K562 (cell line): ENCODE results near the gene ALG13. TPM values are rescaled to one million over a fixed set of nuclear protein-coding genes. Genes with fewer than 3 reads are reported as not detected.

Experiments used
- ATAC-seq: fragments of 200-7000 bp; cut with Tn5 transposase; 3 replicates; pipeline ENCODE4 v1.9.1; 2020; ENCODE audit warnings: moderate library complexity
- Bru-seq: library from RNA; stranded (reverse); fragments of 400-500 nt; gene quantifications from one replicate; lab custom pipeline; 2021; lab: Mats Ljungman, UMichigan
- BruChase-seq, 2 experiments: library from RNA; stranded (reverse); fragments of 400-500 nt; gene quantifications; one replicate each; lab custom pipeline; 2021; lab: Mats Ljungman, UMichigan
- BruUV-seq: library from RNA; stranded (reverse); fragments of 400-500 nt; replicated peaks from 2 replicates; lab custom pipeline; 2021; lab: Mats Ljungman, UMichigan
- CTCF ChIA-PET: fragments of 300-600 bp; formaldehyde crosslinking; extraction: SDS; loops from one replicate; lab custom pipeline; 2021; ENCODE audit warnings: low intra/inter-chr PET ratio; lab: Yijun Ruan, JAX
- POLR2A ChIA-PET: fragments of 300-600, 350-650 bp; sonication (Branson Sonifier 250); formaldehyde crosslinking; extraction: SDS; loops from one replicate; lab custom pipeline; 2021; ENCODE audit warnings: antibody characterized with exemption, inconsistent platforms; lab: Yijun Ruan, JAX
- DNase-seq, 4 experiments: peaks; one replicate each; pipeline versions ENCODE4 v3.0.0 to v3.0.0-alpha.2; 2011 to 2018; ENCODE audit warnings: low spot score in 3 of 4, mixed read lengths in 3 of 4; ENCODE audit errors: extremely low read depth in 1 of 4
- FAIRE-seq: peaks from 2 replicates; lab custom pipeline; 2011; peaks lifted over from hg19 to GRCh38; lab: Jason Lieb, UNC
- H2AFZ ChIP-seq: 2 replicates; pipeline ENCODE4 v1.6.0; 2011; ENCODE audit warnings: low read depth, low read length, control low read depth, inconsistent platforms
- H3K27ac ChIP-seq: fragments of 200-600 bp; 3 replicates; pipeline ENCODE4 v1.8.0; 2011; ENCODE audit warnings: low read depth, mild to moderate bottlenecking, control low read depth, inconsistent platforms, low read length, moderate library complexity, mixed read lengths; ENCODE audit errors: extremely low read depth
- H3K27me3 ChIP-seq, 2 experiments: fragments of 300-600 bp in 1 of 2; 2 replicates in 1 of 2; 3 replicates in 1 of 2; pipeline versions ENCODE4 v1.6.0 to v1.8.0; 2011; ENCODE audit warnings: inconsistent platforms in 2 of 2, low read length in 2 of 2, mild to moderate bottlenecking in 1 of 2, mixed read lengths in 1 of 2, moderate library complexity in 1 of 2; ENCODE audit not compliant: control insufficient read depth in 2 of 2, insufficient read depth in 2 of 2
- H3K36me3 ChIP-seq: fragments of 300-600 bp; 3 replicates; pipeline ENCODE4 v1.8.0; 2011; ENCODE audit warnings: mild to moderate bottlenecking, low read length, inconsistent platforms; ENCODE audit not compliant: control insufficient read depth, insufficient read depth
- H3K4me1 ChIP-seq, 2 experiments: fragments of 200-600 bp in 1 of 2; replicated peaks in 1 of 2; 2 replicates in 1 of 2; 3 replicates in 1 of 2; pipeline versions ENCODE4 v1.5.1 to v1.8.0; 2011; ENCODE audit warnings: inconsistent platforms in 2 of 2, low read length in 2 of 2, mild to moderate bottlenecking in 1 of 2, mixed read lengths in 1 of 2, moderate library complexity in 1 of 2; ENCODE audit not compliant: control insufficient read depth in 2 of 2, insufficient read depth in 2 of 2
- H3K4me2 ChIP-seq: 2 replicates; pipeline ENCODE4 v1.6.1; 2011; ENCODE audit warnings: low read length, control low read depth, inconsistent platforms, mixed read lengths; ENCODE audit not compliant: insufficient read depth
- H3K4me3 ChIP-seq: fragments of 200-600 bp; sonication (generic), shearing (Covaris generic); 2 replicates; pipeline ENCODE4 v1.5.1; 2016; ENCODE audit warnings: control low read depth, inconsistent platforms
- H3K79me2 ChIP-seq: fragments of 200-600 bp; 3 replicates; pipeline ENCODE4 v1.8.0; 2011; ENCODE audit warnings: low read length, inconsistent platforms; ENCODE audit not compliant: control insufficient read depth, insufficient read depth
- H3K9ac ChIP-seq, 2 experiments: 2 replicates each; pipeline versions ENCODE4 v1.6.0 to v1.6.1; 2011; ENCODE audit warnings: low read depth in 2 of 2, low read length in 2 of 2, control low read depth in 1 of 2, inconsistent platforms in 1 of 2, mild to moderate bottlenecking in 1 of 2, mixed read lengths in 1 of 2; ENCODE audit not compliant: insufficient read depth in 1 of 2
- H3K9me1 ChIP-seq: one replicate; pipeline ENCODE4 v1.6.0; 2011; ENCODE audit warnings: inconsistent platforms, mild to moderate bottlenecking, low read length, moderate library complexity; ENCODE audit not compliant: control insufficient read depth, insufficient read depth
- H3K9me3 ChIP-seq: replicated peaks from 2 replicates; pipeline ENCODE4 v1.5.1; 2011; ENCODE audit warnings: low read depth, low read length, inconsistent platforms; ENCODE audit not compliant: control insufficient read depth, insufficient read depth
- H4K20me1 ChIP-seq: replicated peaks from 2 replicates; pipeline ENCODE4 v1.6.1; 2011; ENCODE audit warnings: low read length, inconsistent platforms, mixed read lengths; ENCODE audit not compliant: control insufficient read depth, insufficient read depth
- FOXM1 ChIP-seq, 2 experiments: fragments of 450-650 bp in 1 of 2; sonication (generic) in 1 of 2; formaldehyde crosslinking in 1 of 2; IDR thresholded peaks; 2 replicates each; pipeline versions ENCODE4 v1.6.1 to v1.9.0; 2017 to 2022; ENCODE audit warnings: low read depth in 2 of 2, mild to moderate bottlenecking in 2 of 2, missing genetic modification reagents in 1 of 2, moderate library complexity in 1 of 2
- HMGN3 ChIP-seq: IDR thresholded peaks from 2 replicates; pipeline ENCODE4 v1.6.1; 2011; ENCODE audit warnings: borderline replicate concordance, low read depth, mild to moderate bottlenecking, mixed read lengths, low read length; ENCODE audit not compliant: insufficient read length; ENCODE audit errors: extremely low read depth
- MEF2D ChIP-seq: conservative IDR thresholded peaks from 2 replicates; pipeline ENCODE4 v1.6.1; 2016; ENCODE audit warnings: low read depth, missing genetic modification characterization, missing compliant biosample characterization
- NFATC3 ChIP-seq: fragments of 450-650 bp; IDR thresholded peaks from 2 replicates; pipeline ENCODE4 v1.6.1; 2017; ENCODE audit warnings: mild to moderate bottlenecking
- NFYB ChIP-seq: IDR thresholded peaks from 2 replicates; pipeline ENCODE4 v1.6.1; 2011; ENCODE audit warnings: mild to moderate bottlenecking, moderate library complexity; ENCODE audit not compliant: insufficient read length; ENCODE audit errors: extremely low read depth
- RBM39 ChIP-seq: fragments of 200-400 bp; formaldehyde crosslinking; optimal IDR thresholded peaks from 2 replicates; pipeline ENCODE3; 2018; ENCODE audit warnings: low read depth, low read length
- SMAD3 ChIP-seq: fragments of 450-650 bp; formaldehyde crosslinking; conservative IDR thresholded peaks from 2 replicates; pipeline ENCODE4 v1.4.0; 2020; ENCODE audit warnings: mild to moderate bottlenecking
- THRAP3 ChIP-seq: fragments of 450-650 bp; IDR thresholded peaks from 2 replicates; pipeline ENCODE4 v1.6.1; 2016; ENCODE audit warnings: mild to moderate bottlenecking, inconsistent platforms, borderline replicate concordance
- ZBTB7A ChIP-seq: IDR thresholded peaks from 2 replicates; pipeline ENCODE4 v1.6.1; 2011; ENCODE audit warnings: low read depth, mild to moderate bottlenecking, low read length, moderate library complexity, borderline replicate concordance; ENCODE audit not compliant: control insufficient read depth
- ZNF695 ChIP-seq: fragments of 450-650 bp; formaldehyde crosslinking; IDR thresholded peaks from 2 replicates; pipeline ENCODE4 v1.4.0; 2020; ENCODE audit warnings: mild to moderate bottlenecking, moderate library complexity
- WGBS: fragments of 100-300 bp; shearing (Covaris generic); methylation state at CpG from one replicate; pipeline ENCODE4 v1.1.6; 2016; ENCODE audit warnings: low coverage, mixed read lengths; ENCODE audit not compliant: insufficient coverage; ENCODE audit errors: missing lambda C conversion rate; 5-methylcytosine and 5-hydroxymethylcytosine counted together
- in situ Hi-C: fragments of 300-500 bp; cut with MboI; formaldehyde crosslinking; loops from 4 replicates; pipeline ENCODE4 v1.15.0; 2018; ENCODE audit warnings: inconsistent platforms, mixed read lengths
- intact Hi-C: fragments of 100-400 bp; cut with micrococcal nuclease; formaldehyde crosslinking; loops from 2 replicates; pipeline ENCODE4 v1.14.2; 2022
- long read RNA-seq, 3 experiments: library from polyadenylated mRNA in 2 of 3; library from RNA in 1 of 3; unstranded in 2 of 3; stranded (forward) in 1 of 3; transcript quantifications; one replicate each; pipeline ENCODE4 v2.0.0, GENCODE V29; 2019 to 2022
- polyA minus RNA-seq, 3 experiments: library from RNA; depleted of rRNA, polyadenylated mRNA; stranded (reverse); fragments of >200 nt; gene quantifications; 2 replicates each; pipeline ENCODE4 v1.2.3, GENCODE V29; 2011
- polyA plus RNA-seq, 8 experiments: library from polyadenylated mRNA; depleted of rRNA in 4 of 8; stranded (reverse) in 5 of 8; unstranded in 3 of 8; fragments of >200 nt; fragmentation: Nextera tagmentation in 2 of 8; fragmentation: Illumina TruSeq in 1 of 8; extraction: Ambion mirVana in 2 of 8; extraction: Trizol in 1 of 8; gene quantifications; 2 replicates each; pipeline versions ENCODE4 v1.2.1 to v1.2.3, GENCODE V29; 2011 to 2014; ENCODE audit warnings: inconsistent platforms in 1 of 8, missing spikeins in 1 of 8
- total RNA-seq, 7 experiments: library from RNA; depleted of rRNA in 6 of 7; stranded (reverse); fragments of >200 nt in 6 of 7; fragmentation: Illumina TruSeq in 2 of 7; extraction: Trizol in 2 of 7; gene quantifications; 2 replicates each; pipeline versions ENCODE4 v1.2.1 to v1.2.3, GENCODE V29; 2011 to 2021; ENCODE audit warnings: low replicate concordance in 1 of 7
- TF ChIP-seq, protein P1 (sequence below): fragments of 250-450 bp; sonication (Bioruptor Pico); IDR thresholded peaks from 2 replicates; pipeline ENCODE4 v1.8.0; 2021; ENCODE audit warnings: moderate library complexity, mild to moderate bottlenecking, inconsistent platforms
- TF ChIP-seq, protein P2 (sequence below): fragments of 250-450 bp; sonication (Bioruptor Pico); IDR thresholded peaks from 2 replicates; pipeline ENCODE4 v1.9.0; 2021; ENCODE audit warnings: mild to moderate bottlenecking, inconsistent platforms

Gene ALG13
- 229 and 461 TPM in 2 replicates for total RNA-seq (2011; cell fraction: chromatin; rRNA removed; ENCODE audit: low replicate concordance)
- total RNA-seq (2011; cell fraction: nucleolus; rRNA removed) = 112 and 161 TPM in 2 replicates
- 207 and 287 TPM in 2 replicates for total RNA-seq (2011; cell fraction: nucleoplasm; rRNA removed)
- 53.6 and 57.7 TPM in 2 replicates for total RNA-seq (2014; rRNA removed)
- 56.3 and 65.0 TPM in 2 replicates for total RNA-seq (2014; rRNA removed; fragmentation: Illumina TruSeq; extraction: Trizol)
- 58.0 and 65.0 TPM in 2 replicates for total RNA-seq (2015; rRNA removed; fragmentation: Illumina TruSeq; extraction: Trizol)
- 40.3 and 45.7 TPM in 2 replicates for total RNA-seq (2021)
- polyA plus RNA-seq (2011; rRNA removed) = 110 and 111 TPM in 2 replicates
- polyA plus RNA-seq (2011; cell fraction: cytosol; rRNA removed) = 56.5 and 84.9 TPM in 2 replicates
- polyA plus RNA-seq (2011; cell fraction: nucleus; rRNA removed) = 322 and 360 TPM in 2 replicates
- polyA plus RNA-seq (2012) = 38.3 and 47.0 TPM in 2 replicates
- polyA plus RNA-seq (2014; fragmentation: Illumina TruSeq; extraction: Trizol) = 83.6 and 117 TPM in 2 replicates
- 10 to 100 TPM; 68.2 to 88.4 TPM for polyA plus RNA-seq (2014; fragmentation: Nextera tagmentation; extraction: Ambion mirVana)
- 70.2 and 91.7 TPM in 2 replicates for polyA plus RNA-seq (2014; rRNA removed)
- polyA minus RNA-seq (2011; rRNA and poly(A)+ RNA removed) = 115 and 146 TPM in 2 replicates
- polyA minus RNA-seq (2011; cell fraction: cytosol; rRNA and poly(A)+ RNA removed) = 27.0 and 29.2 TPM in 2 replicates
- polyA minus RNA-seq (2011; cell fraction: nucleus; rRNA and poly(A)+ RNA removed) = 163 and 235 TPM in 2 replicates
- percentile 71 among the genes with signal in this experiment for Bru-seq, nascent RNA
- BruChase-seq, experiment 1, labeled RNA remaining after a 2-hour chase = percentile 84 among the genes with signal in this experiment
- percentile 86 among the genes with signal in this experiment for BruChase-seq, experiment 2, labeled RNA remaining after a 6-hour chase
- long read RNA-seq, experiment 1, transcript ALG13-207 (4 exons, 916 nt) = minor isoform, 6 of 43 reads
- long read RNA-seq, experiment 1, transcript ALG13-202 (4 exons, 2,770 nt) = major isoform, 19 of 43 reads
- long read RNA-seq, experiment 1, partial matches to known transcripts = 7 of 43 reads
- long read RNA-seq, experiment 1, other reads (novel, unspliced or antisense) = 7 of 43 reads
- long read RNA-seq, experiment 2, transcript ALG13-207 (4 exons, 916 nt) = major isoform, 6 of 23 reads
- long read RNA-seq, experiment 2, transcript ALG13-202 (4 exons, 2,770 nt) = major isoform, 6 of 23 reads
- long read RNA-seq, experiment 2, partial matches to known transcripts = 0 of 23 reads
- long read RNA-seq, experiment 2, other reads (novel, unspliced or antisense) = 9 of 23 reads
- long read RNA-seq, experiment 3, transcript ALG13-202 (4 exons, 2,770 nt) = major isoform, 17 of 34 reads
- long read RNA-seq, experiment 3, transcript ALG13-207 (4 exons, 916 nt) = minor isoform, 7 of 34 reads
- long read RNA-seq, experiment 3, partial matches to known transcripts = 2 of 34 reads
- long read RNA-seq, experiment 3, other reads (novel, unspliced or antisense) = 3 of 34 reads

- FAIRE-seq (peak; percentile 81), ATAC-seq (peak; percentile 97), DNase-seq (peak; percentile 79 to 93 (median 85))
- intact Hi-C loops = no loop called here
- in situ Hi-C loops = no loop called here
- ChIA-PET POLR2A (interaction anchor here (0.7 to 2.3 kb wide), 10 partner anchors 9 to 82 kb away, joined by 3 to 12 read pairs (median 3); no protein-coding TSS in a partner anchor), CTCF (no interaction called here)
- Histone ChIP-seq H3K4me2 (peak within 1 kb of the TSS; percentile 87), H3K27ac (peak within 1 kb of the TSS; percentile 99), H2AFZ (peak within 1 kb of the TSS; percentile 94), H3K36me3 (peaks cover 35% of the 10 kb centered on the region; the same call in 2 of the 3 replicates), H3K9ac (peak within 1 kb of the TSS; percentile 95 to 98), H3K9me1 (no peaks in the 10 kb centered on the region), H4K20me1 (no peaks in the 10 kb centered on the region), H3K9me3 (no peaks in the 10 kb centered on the region), H3K79me2 (peaks cover 20% of the 10 kb centered on the region), H3K4me1 (peaks cover 7% of the 10 kb centered on the region in 2 experiments; a peak in 3 of 5 replicates), H3K4me3 (peak within 1 kb of the TSS; percentile 67), H3K27me3 (no peaks in the 10 kb centered on the region)
- TSS peak; percentile 92 for BruUV-seq
- WGBS = 0% methylated on average over 24 of the region's 69 CpGs
- TF ChIP-seq MEF2D (tag) = no peak
- no peak for TF ChIP-seq ZNF695 (CRISPR knock-in tag)
- TF ChIP-seq RBM39 = no peak
- TF ChIP-seq, protein P1, sequence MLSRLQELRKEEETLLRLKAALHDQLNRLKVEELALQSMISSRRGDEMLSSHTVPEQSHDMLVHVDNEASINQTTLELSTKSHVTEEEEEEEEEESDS = no peak
- TF ChIP-seq ZBTB7A = peak; percentile 33; the same call in 1 of the 2 replicates
- TF ChIP-seq THRAP3 = no peak
- no peak for TF ChIP-seq FOXM1 (IDR thresholded peaks at IDR 0.05; ENCODE audit: low read depth)
- TF ChIP-seq FOXM1 (CRISPR knock-in tag; IDR thresholded peaks at IDR 0.05; ENCODE audit: low read depth) = no peak
- no peak for TF ChIP-seq SMAD3 (CRISPR knock-in tag)
- TF ChIP-seq, protein P2, sequence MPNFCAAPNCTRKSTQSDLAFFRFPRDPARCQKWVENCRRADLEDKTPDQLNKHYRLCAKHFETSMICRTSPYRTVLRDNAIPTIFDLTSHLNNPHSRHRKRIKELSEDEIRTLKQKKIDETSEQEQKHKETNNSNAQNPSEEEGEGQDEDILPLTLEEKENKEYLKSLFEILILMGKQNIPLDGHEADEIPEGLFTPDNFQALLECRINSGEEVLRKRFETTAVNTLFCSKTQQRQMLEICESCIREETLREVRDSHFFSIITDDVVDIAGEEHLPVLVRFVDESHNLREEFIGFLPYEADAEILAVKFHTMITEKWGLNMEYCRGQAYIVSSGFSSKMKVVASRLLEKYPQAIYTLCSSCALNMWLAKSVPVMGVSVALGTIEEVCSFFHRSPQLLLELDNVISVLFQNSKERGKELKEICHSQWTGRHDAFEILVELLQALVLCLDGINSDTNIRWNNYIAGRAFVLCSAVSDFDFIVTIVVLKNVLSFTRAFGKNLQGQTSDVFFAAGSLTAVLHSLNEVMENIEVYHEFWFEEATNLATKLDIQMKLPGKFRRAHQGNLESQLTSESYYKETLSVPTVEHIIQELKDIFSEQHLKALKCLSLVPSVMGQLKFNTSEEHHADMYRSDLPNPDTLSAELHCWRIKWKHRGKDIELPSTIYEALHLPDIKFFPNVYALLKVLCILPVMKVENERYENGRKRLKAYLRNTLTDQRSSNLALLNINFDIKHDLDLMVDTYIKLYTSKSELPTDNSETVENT = no peak; the same call in 1 of the 2 replicates
- no peak for TF ChIP-seq NFYB
- peak; percentile 99 for TF ChIP-seq NFATC3
- peak; percentile 33 for TF ChIP-seq HMGN3
Observed at GRCh38 chrX:111680988-111681779, at the start of gene ALG13. TSS of gene ALG13 (plus strand) at chrX:111681170. CDS start at chrX:111681219, 49 bp downstream.
